IMR-90 (cell line): Measurements from ENCODE around the gene HSPE1.

Source experiments
- BHLHE40 ChIP-seq: fragments of 150-350 bp; IDR thresholded peaks from 2 replicates; pipeline ENCODE4 v1.6.1; 2016; ENCODE audit warnings: mild to moderate bottlenecking, low read depth, low read length
- CTCF ChIP-seq: conservative IDR thresholded peaks from 2 replicates; pipeline ENCODE4 v1.5.1; 2012; ENCODE audit warnings: mild to moderate bottlenecking, low read depth, low read length, improper control_type of control experiment
- ELK1 ChIP-seq: fragments of 150-350 bp; IDR thresholded peaks from 2 replicates; pipeline ENCODE4 v1.6.1; 2016; ENCODE audit warnings: low read depth, mild to moderate bottlenecking, low read length, moderate library complexity, borderline replicate concordance
- POLR2A ChIP-seq: IDR thresholded peaks from 2 replicates; pipeline ENCODE4 v1.6.1; 2012; ENCODE audit warnings: mild to moderate bottlenecking, low read depth, low read length
- RAD21 ChIP-seq: IDR thresholded peaks from 2 replicates; pipeline ENCODE4 v1.6.1; 2012; ENCODE audit warnings: low read length, improper control_type of control experiment

DNA sequence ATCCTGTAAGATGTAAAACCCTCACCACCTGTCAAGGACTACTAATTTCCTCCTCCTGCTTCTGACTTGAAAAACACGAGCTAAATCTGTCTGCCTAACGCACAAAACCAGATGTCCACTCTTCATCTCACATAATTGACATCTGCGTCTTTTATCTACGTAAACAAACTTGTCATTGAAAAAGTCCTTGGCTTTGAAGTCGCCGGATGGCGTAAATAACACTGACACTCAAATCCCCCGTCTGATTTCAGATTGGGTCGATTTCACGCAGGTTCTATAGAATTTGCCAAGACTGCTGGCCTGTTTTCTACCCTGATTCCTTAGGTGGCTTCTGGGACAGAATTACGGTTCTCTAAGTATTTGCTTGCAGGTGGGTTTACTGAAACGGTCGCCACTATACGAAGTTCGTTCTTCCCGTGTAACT, 15.1 kb downstream of the HSPE1 start:
- TF ChIP-seq CTCF, result no peak
- no peak for TF ChIP-seq RAD21
- no peak for TF ChIP-seq ELK1
- TF ChIP-seq BHLHE40, result no peak
- TF ChIP-seq POLR2A, result no peak
